ENCODE data around the gene ETV4. TPM values are rescaled to one million over a fixed set of nuclear protein-coding genes. Genes with fewer than 3 reads are reported as not detected.

The ETV4 gene
- total and polyA plus RNA-seq, 2 of the 13 experiments (the other 11 are each of a cell fraction or from before 2014, with no cell fraction given), result 128 to 330 TPM

GRCh38 chr17:43562679-43563599 is 16.8 kb upstream of the ETV4 start (continued):
- TF ChIP-seq ZNF75D (CRISPR knock-in tag; IDR thresholded peaks at IDR 0.05; ENCODE audit: borderline replicate concordance), result no peak
- TF ChIP-seq MXI1 (IDR thresholded peaks at IDR 0.05; ENCODE audit: borderline replicate concordance, low read depth, low read length), result no peak
- no peak for TF ChIP-seq ZNF672 (CRISPR knock-in tag; IDR thresholded peaks at IDR 0.05)
- no peak for TF ChIP-seq ZNF773 (CRISPR knock-in tag; IDR thresholded peaks at IDR 0.05; ENCODE audit: borderline replicate concordance)
- TF ChIP-seq ZNF615 (CRISPR knock-in tag; IDR thresholded peaks at IDR 0.05; ENCODE audit: borderline replicate concordance), result no peak
- TF ChIP-seq RARG (CRISPR knock-in tag; IDR thresholded peaks at IDR 0.05; ENCODE audit: low read depth), result no peak
- no peak for TF ChIP-seq ZNF441 (CRISPR knock-in tag; IDR thresholded peaks at IDR 0.05; ENCODE audit: borderline replicate concordance)
- TF ChIP-seq PHF8 (CRISPR knock-in tag; IDR thresholded peaks at IDR 0.05), result 0 out of 2 replicates have a peak, but pooled peaks have one; percentile 25
- TF ChIP-seq SRSF9 (IDR thresholded peaks at IDR 0.05; ENCODE audit: borderline replicate concordance, insufficient read depth, low read depth, low read length, poor library complexity, severe bottlenecking), result no peak
- no peak for TF ChIP-seq ZNF484 (CRISPR knock-in tag; IDR thresholded peaks at IDR 0.05; ENCODE audit: borderline replicate concordance, low read depth)
- no peak for TF ChIP-seq HES4 (CRISPR knock-in tag; IDR thresholded peaks at IDR 0.05; ENCODE audit: borderline replicate concordance)
- no peak for TF ChIP-seq NCOA5 (CRISPR knock-in tag; IDR thresholded peaks at IDR 0.05)
- TF ChIP-seq PLRG1 (conservative IDR thresholded peaks at IDR 0.05), result no peak
- TF ChIP-seq ZNF616 (CRISPR knock-in tag; IDR thresholded peaks at IDR 0.05; ENCODE audit: low read depth), result no peak
- TF ChIP-seq CBX1 (IDR thresholded peaks at IDR 0.05; ENCODE audit: low read depth), result no peak
- TF ChIP-seq ZFP36 (IDR thresholded peaks at IDR 0.05; ENCODE audit: borderline replicate concordance, low read depth, low read length, partially characterized antibody), result no peak
- no peak for TF ChIP-seq NR2C2 (CRISPR knock-in tag; IDR thresholded peaks at IDR 0.05; ENCODE audit: borderline replicate concordance)
- peak; percentile 49; the same call in 1 of the 2 replicates for TF ChIP-seq ZNF772 (CRISPR knock-in tag; IDR thresholded peaks at IDR 0.05)
- no peak for TF ChIP-seq ZNF549 (CRISPR knock-in tag; IDR thresholded peaks at IDR 0.05)
- TF ChIP-seq MEF2D (CRISPR knock-in tag; IDR thresholded peaks at IDR 0.05), result no peak
- TF ChIP-seq ZNF44 (CRISPR knock-in tag; IDR thresholded peaks at IDR 0.05), result no peak
- no peak for TF ChIP-seq LRRFIP1 (CRISPR knock-in tag; conservative IDR thresholded peaks at IDR 0.05)
- TF ChIP-seq MEIS1 (CRISPR knock-in tag; IDR thresholded peaks at IDR 0.05; ENCODE audit: borderline replicate concordance), result no peak
- TF ChIP-seq IKZF5 (CRISPR knock-in tag; IDR thresholded peaks at IDR 0.05), result no peak
- no peak for TF ChIP-seq ZNF746 (CRISPR knock-in tag; IDR thresholded peaks at IDR 0.05)
- no peak for TF ChIP-seq AKAP8 (CRISPR knock-in tag; IDR thresholded peaks at IDR 0.05)
- TF ChIP-seq ZNF577 (CRISPR knock-in tag; IDR thresholded peaks at IDR 0.05; ENCODE audit: borderline replicate concordance, low read depth), result no peak
